Fibroblast of pulmonary artery (primary cell): ENCODE data around the gene ZFR.

Experiments
- DNase-seq: peaks from one replicate; pipeline ENCODE4 v3.0.0-alpha.2; 2010; ENCODE audit warnings: low read depth
- H3K4me3 ChIP-seq: replicated peaks from 2 replicates; pipeline ENCODE4 v1.5.1; 2011; ENCODE audit warnings: low read depth, mild to moderate bottlenecking, control low read depth, low read length, moderate library complexity
- CTCF ChIP-seq: IDR thresholded peaks from 2 replicates; pipeline ENCODE4 v1.5.1; 2011; ENCODE audit warnings: mild to moderate bottlenecking, control low read depth, low read length, inconsistent platforms; ENCODE audit errors: missing control alignments

Gene ZFR

GRCh38 chr5:32479096-32479495 lies 34.6 kb upstream of the ZFR start:
- no peak overlapping the region for H3K4me3 ChIP-seq
- no peak for TF ChIP-seq CTCF
- DNase-seq: no peak

- no peak for TF ChIP-seq CTCF
- no peak for DNase-seq
- H3K4me3 ChIP-seq: no peak overlapping the region
Observed at GRCh38 chr5:32476891-32477290, 32.4 kb upstream of the ZFR start.

DNA sequence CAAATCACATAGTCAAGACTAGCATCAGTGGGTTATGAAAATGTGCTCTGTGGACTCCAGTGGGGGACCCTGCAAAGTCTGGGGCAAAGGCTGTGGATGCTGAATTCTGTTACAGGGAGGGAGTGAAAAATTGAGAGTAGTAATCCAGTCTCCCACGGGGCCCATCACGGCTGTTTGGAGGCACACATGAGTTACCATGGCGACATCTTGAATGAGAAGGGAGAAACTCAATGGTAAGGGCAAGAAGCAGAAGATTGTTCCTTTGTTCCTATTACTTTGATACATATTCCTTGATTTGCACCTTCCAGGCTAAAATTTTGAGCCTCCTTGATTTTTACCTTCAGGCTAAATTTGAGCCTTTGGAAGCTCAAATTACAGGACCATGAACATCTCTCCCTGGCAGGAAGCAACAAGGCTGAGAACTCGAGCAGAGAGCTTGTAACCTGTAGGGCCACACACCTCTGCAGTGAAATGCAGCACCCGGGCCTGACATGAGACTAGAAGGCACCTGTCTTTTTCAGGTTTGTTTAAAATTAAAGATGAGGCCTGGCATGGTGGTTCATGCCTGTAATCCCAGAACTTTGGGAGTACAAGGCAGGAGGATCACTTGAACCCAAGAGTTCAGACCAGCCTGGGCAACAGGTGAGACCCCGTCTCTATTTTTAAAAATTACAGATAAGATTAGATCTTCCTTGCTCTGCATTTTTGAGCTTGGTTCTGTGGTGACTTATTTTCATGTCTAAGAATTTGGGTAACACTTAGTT lies 31.0 kb upstream of the ZFR start:
- no peak for DNase-seq
- no peak for TF ChIP-seq CTCF
- H3K4me3 ChIP-seq: no peak overlapping the region

DNA sequence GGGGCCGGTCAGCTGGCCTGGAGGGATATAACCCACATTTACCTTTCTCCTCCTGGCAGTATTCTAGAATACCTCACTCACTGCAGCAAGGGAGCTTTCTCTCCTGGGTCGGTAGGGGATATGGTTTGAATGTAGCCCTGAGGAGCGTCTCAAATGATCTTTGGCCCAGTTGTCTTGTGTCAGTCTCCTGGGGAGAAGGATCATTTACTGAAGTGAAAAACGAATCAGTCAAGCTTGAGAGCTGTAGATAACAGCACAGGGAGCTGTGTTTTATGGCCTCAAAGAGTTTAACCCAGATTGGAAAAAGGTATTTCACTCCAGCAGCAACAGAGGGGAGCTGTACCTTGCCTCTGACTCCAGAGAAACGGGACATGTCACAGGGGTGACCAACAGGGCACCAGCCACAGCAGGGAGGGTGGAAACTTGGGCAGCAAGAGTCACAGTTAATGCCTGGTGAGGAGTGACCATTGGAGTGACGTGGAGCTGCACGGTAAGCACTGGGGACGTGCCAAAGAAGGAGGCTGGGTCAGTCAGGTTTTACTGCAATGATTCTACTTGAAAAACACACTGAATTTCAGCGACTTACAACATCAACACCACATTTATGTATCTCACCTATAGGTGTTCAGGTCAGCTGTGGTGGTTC lies 29.8 kb upstream of the ZFR start:
- no peak for DNase-seq
- H3K4me3 ChIP-seq: no peak overlapping the region
- no peak for TF ChIP-seq CTCF

DNA sequence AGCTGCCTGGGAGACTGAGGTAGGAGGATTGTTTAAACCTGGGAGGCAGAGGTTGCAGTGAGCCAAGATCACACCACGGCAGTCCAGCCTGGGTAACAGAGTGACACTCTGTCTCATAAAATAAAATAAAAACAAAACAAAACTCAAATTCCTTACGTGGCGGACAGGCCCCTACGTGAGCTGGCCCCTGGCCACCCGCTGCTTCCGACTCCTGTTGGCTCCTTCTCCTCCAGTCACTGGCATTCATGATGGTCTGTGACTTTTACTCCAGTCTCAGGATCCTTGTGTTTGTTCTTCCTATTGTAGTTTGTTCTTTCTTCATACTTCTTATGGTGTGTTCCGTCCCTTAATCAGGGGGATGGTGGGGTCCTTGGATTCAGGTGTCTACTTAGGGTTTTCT lies 28.5 kb upstream of the ZFR start:
- no peak for TF ChIP-seq CTCF
- DNase-seq: no peak
- no peak overlapping the region for H3K4me3 ChIP-seq

DNA sequence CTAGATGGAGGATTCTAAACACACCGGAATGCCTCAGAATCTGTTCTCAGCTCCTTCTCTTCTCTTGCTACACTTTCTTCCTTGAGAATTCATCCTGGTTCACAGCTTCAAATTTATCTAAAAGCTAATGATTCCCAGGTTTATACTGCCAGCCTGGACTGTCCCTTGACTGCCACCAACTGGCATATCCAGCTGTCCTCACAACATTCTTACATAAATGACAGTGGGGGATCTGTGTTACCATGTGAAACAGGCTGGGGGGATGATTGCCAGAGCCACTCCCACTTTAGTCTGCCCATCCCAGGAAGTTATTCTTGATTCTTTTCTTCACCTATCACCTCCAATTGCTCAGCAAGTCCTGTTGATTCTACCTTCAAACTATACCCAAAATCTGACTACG lies 27.2 kb upstream of the ZFR start:
- H3K4me3 ChIP-seq: no peak overlapping the region
- no peak for DNase-seq
- TF ChIP-seq CTCF: no peak

GRCh38 chr5:32465076-32465475 lies 20.5 kb upstream of the ZFR start:
- no peak for DNase-seq
- H3K4me3 ChIP-seq: no peak overlapping the region
- no peak for TF ChIP-seq CTCF
